K562 (cell line): ENCODE measurements around the gene KLHL28. TPM values are rescaled to one million over a fixed set of nuclear protein-coding genes. Genes with fewer than 3 reads are reported as not detected.

Experiments
- ATAC-seq: fragments of 200-7000 bp; cut with Tn5 transposase; 3 replicates; pipeline ENCODE4 v1.9.1; 2020; ENCODE audit warnings: moderate library complexity
- BruUV-seq: library from RNA; stranded (reverse); fragments of 400-500 nt; replicated peaks from 2 replicates; lab custom pipeline; 2021; lab: Mats Ljungman, UMichigan
- CTCF ChIA-PET: fragments of 300-600 bp; formaldehyde crosslinking; extraction: SDS; loops from one replicate; lab custom pipeline; 2021; ENCODE audit warnings: low intra/inter-chr PET ratio; lab: Yijun Ruan, JAX
- POLR2A ChIA-PET: fragments of 300-600, 350-650 bp; sonication (Branson Sonifier 250); formaldehyde crosslinking; extraction: SDS; loops from one replicate; lab custom pipeline; 2021; ENCODE audit warnings: antibody characterized with exemption, inconsistent platforms; lab: Yijun Ruan, JAX
- DNase-seq, 4 experiments: peaks; one replicate each; pipeline versions ENCODE4 v3.0.0 to v3.0.0-alpha.2; 2011 to 2018; ENCODE audit warnings: low spot score in 3 of 4, mixed read lengths in 3 of 4; ENCODE audit errors: extremely low read depth in 1 of 4
- FAIRE-seq: peaks from 2 replicates; lab custom pipeline; 2011; peaks lifted over from hg19 to GRCh38; lab: Jason Lieb, UNC
- H2AFZ ChIP-seq: 2 replicates; pipeline ENCODE4 v1.6.0; 2011; ENCODE audit warnings: low read depth, low read length, control low read depth, inconsistent platforms
- H3K27ac ChIP-seq: fragments of 200-600 bp; 3 replicates; pipeline ENCODE4 v1.8.0; 2011; ENCODE audit warnings: low read depth, mild to moderate bottlenecking, control low read depth, inconsistent platforms, low read length, moderate library complexity, mixed read lengths; ENCODE audit errors: extremely low read depth
- H3K27me3 ChIP-seq, 2 experiments: fragments of 300-600 bp in 1 of 2; 2 replicates in 1 of 2; 3 replicates in 1 of 2; pipeline versions ENCODE4 v1.6.0 to v1.8.0; 2011; ENCODE audit warnings: inconsistent platforms in 2 of 2, low read length in 2 of 2, mild to moderate bottlenecking in 1 of 2, mixed read lengths in 1 of 2, moderate library complexity in 1 of 2; ENCODE audit not compliant: control insufficient read depth in 2 of 2, insufficient read depth in 2 of 2
- H3K36me3 ChIP-seq: fragments of 300-600 bp; 3 replicates; pipeline ENCODE4 v1.8.0; 2011; ENCODE audit warnings: mild to moderate bottlenecking, low read length, inconsistent platforms; ENCODE audit not compliant: control insufficient read depth, insufficient read depth
- H3K4me1 ChIP-seq, 2 experiments: fragments of 200-600 bp in 1 of 2; replicated peaks in 1 of 2; 2 replicates in 1 of 2; 3 replicates in 1 of 2; pipeline versions ENCODE4 v1.5.1 to v1.8.0; 2011; ENCODE audit warnings: inconsistent platforms in 2 of 2, low read length in 2 of 2, mild to moderate bottlenecking in 1 of 2, mixed read lengths in 1 of 2, moderate library complexity in 1 of 2; ENCODE audit not compliant: control insufficient read depth in 2 of 2, insufficient read depth in 2 of 2
- H3K4me2 ChIP-seq: 2 replicates; pipeline ENCODE4 v1.6.1; 2011; ENCODE audit warnings: low read length, control low read depth, inconsistent platforms, mixed read lengths; ENCODE audit not compliant: insufficient read depth
- H3K4me3 ChIP-seq: fragments of 200-600 bp; sonication (generic), shearing (Covaris generic); 2 replicates; pipeline ENCODE4 v1.5.1; 2016; ENCODE audit warnings: control low read depth, inconsistent platforms
- H3K79me2 ChIP-seq: fragments of 200-600 bp; 3 replicates; pipeline ENCODE4 v1.8.0; 2011; ENCODE audit warnings: low read length, inconsistent platforms; ENCODE audit not compliant: control insufficient read depth, insufficient read depth
- H3K9ac ChIP-seq, 2 experiments: 2 replicates each; pipeline versions ENCODE4 v1.6.0 to v1.6.1; 2011; ENCODE audit warnings: low read depth in 2 of 2, low read length in 2 of 2, control low read depth in 1 of 2, inconsistent platforms in 1 of 2, mild to moderate bottlenecking in 1 of 2, mixed read lengths in 1 of 2; ENCODE audit not compliant: insufficient read depth in 1 of 2
- H3K9me1 ChIP-seq: one replicate; pipeline ENCODE4 v1.6.0; 2011; ENCODE audit warnings: inconsistent platforms, mild to moderate bottlenecking, low read length, moderate library complexity; ENCODE audit not compliant: control insufficient read depth, insufficient read depth
- H3K9me3 ChIP-seq: replicated peaks from 2 replicates; pipeline ENCODE4 v1.5.1; 2011; ENCODE audit warnings: low read depth, low read length, inconsistent platforms; ENCODE audit not compliant: control insufficient read depth, insufficient read depth
- H4K20me1 ChIP-seq: replicated peaks from 2 replicates; pipeline ENCODE4 v1.6.1; 2011; ENCODE audit warnings: low read length, inconsistent platforms, mixed read lengths; ENCODE audit not compliant: control insufficient read depth, insufficient read depth
- ADNP ChIP-seq: fragments of 200-800 bp; sonication (Bioruptor generic); IDR thresholded peaks from 2 replicates; pipeline ENCODE4 v1.6.1; 2016; ENCODE audit warnings: missing genetic modification characterization, missing compliant biosample characterization
- CAMTA2 ChIP-seq: fragments of 250-450 bp; sonication (Bioruptor Pico); conservative IDR thresholded peaks from 2 replicates; pipeline ENCODE4 v1.5.1; 2022
- CBFA2T3 ChIP-seq: fragments of 450-650 bp; IDR thresholded peaks from 2 replicates; pipeline ENCODE4 v1.6.1; 2017
- CEBPB ChIP-seq: fragments of 450-650 bp; IDR thresholded peaks from 2 replicates; pipeline ENCODE4 v1.6.1; 2016; ENCODE audit warnings: missing genetic modification characterization, missing compliant biosample characterization
- CTBP1 ChIP-seq: fragments of 450-650 bp; IDR thresholded peaks from 2 replicates; pipeline ENCODE4 v1.6.1; 2016; ENCODE audit warnings: borderline replicate concordance
- FOXJ2 ChIP-seq: fragments of 200-800 bp; sonication (Bioruptor generic); IDR thresholded peaks from 2 replicates; pipeline ENCODE4 v1.6.1; 2016; ENCODE audit warnings: missing genetic modification characterization, missing compliant biosample characterization
- POLR2A ChIP-seq: fragments of 450-650 bp; conservative IDR thresholded peaks from 2 replicates; pipeline ENCODE4 v1.6.1; 2016
- SETDB1 ChIP-seq: IDR thresholded peaks from one replicate; pipeline ENCODE4 v1.6.1; 2012; ENCODE audit warnings: low read length, control low read depth, inconsistent platforms
- SIN3B ChIP-seq: fragments of 450-650 bp; IDR thresholded peaks from 2 replicates; pipeline ENCODE4 v1.6.1; 2017; ENCODE audit warnings: low read depth, mild to moderate bottlenecking, moderate library complexity
- THAP12 ChIP-seq: fragments of 250-450 bp; sonication (Bioruptor Pico); IDR thresholded peaks from 2 replicates; pipeline ENCODE4 v1.9.0; 2021; ENCODE audit warnings: mild to moderate bottlenecking, inconsistent platforms
- ZNF12 ChIP-seq: sonication (generic); formaldehyde crosslinking; IDR thresholded peaks from 2 replicates; pipeline ENCODE4 v1.4.0; 2020; ENCODE audit warnings: mild to moderate bottlenecking, missing genetic modification reagents
- ZNF23 ChIP-seq: fragments of 250-450 bp; sonication (Bioruptor Pico); IDR thresholded peaks from 2 replicates; pipeline ENCODE4 v1.4.0; 2020; ENCODE audit warnings: mild to moderate bottlenecking
- ZNF583 ChIP-seq: fragments of 250-450 bp; sonication (Bioruptor Pico); IDR thresholded peaks from 2 replicates; pipeline ENCODE4 v1.4.0; 2020
- WGBS: fragments of 100-300 bp; shearing (Covaris generic); methylation state at CpG from one replicate; pipeline ENCODE4 v1.1.6; 2016; ENCODE audit warnings: low coverage, mixed read lengths; ENCODE audit not compliant: insufficient coverage; ENCODE audit errors: missing lambda C conversion rate; 5-methylcytosine and 5-hydroxymethylcytosine counted together
- in situ Hi-C: fragments of 300-500 bp; cut with MboI; formaldehyde crosslinking; loops from 4 replicates; pipeline ENCODE4 v1.15.0; 2018; ENCODE audit warnings: inconsistent platforms, mixed read lengths
- intact Hi-C: fragments of 100-400 bp; cut with micrococcal nuclease; formaldehyde crosslinking; loops from 2 replicates; pipeline ENCODE4 v1.14.2; 2022
- polyA plus RNA-seq, 8 experiments: library from polyadenylated mRNA; depleted of rRNA in 4 of 8; stranded (reverse) in 5 of 8; unstranded in 3 of 8; fragments of >200 nt; fragmentation: Nextera tagmentation in 2 of 8; fragmentation: Illumina TruSeq in 1 of 8; extraction: Ambion mirVana in 2 of 8; extraction: Trizol in 1 of 8; gene quantifications; 2 replicates each; pipeline versions ENCODE4 v1.2.1 to v1.2.3, GENCODE V29; 2011 to 2014; ENCODE audit warnings: inconsistent platforms in 1 of 8, missing spikeins in 1 of 8
- total RNA-seq, 7 experiments: library from RNA; depleted of rRNA in 6 of 7; stranded (reverse); fragments of >200 nt in 6 of 7; fragmentation: Illumina TruSeq in 2 of 7; extraction: Trizol in 2 of 7; gene quantifications; 2 replicates each; pipeline versions ENCODE4 v1.2.1 to v1.2.3, GENCODE V29; 2011 to 2021; ENCODE audit warnings: low replicate concordance in 1 of 7
- TF ChIP-seq, protein P1 (sequence below): fragments of 450-650 bp; IDR thresholded peaks from 2 replicates; pipeline ENCODE4 v1.6.1; 2018; ENCODE audit warnings: mild to moderate bottlenecking, low read depth; ENCODE audit not compliant: partially characterized antibody

Gene KLHL28
- total and polyA plus RNA-seq, 9 of the 15 experiments (the other 6 are each of a cell fraction or from before 2014, with no cell fraction given), result 1.1 to 7.5 (median 4.7) TPM

DNA sequence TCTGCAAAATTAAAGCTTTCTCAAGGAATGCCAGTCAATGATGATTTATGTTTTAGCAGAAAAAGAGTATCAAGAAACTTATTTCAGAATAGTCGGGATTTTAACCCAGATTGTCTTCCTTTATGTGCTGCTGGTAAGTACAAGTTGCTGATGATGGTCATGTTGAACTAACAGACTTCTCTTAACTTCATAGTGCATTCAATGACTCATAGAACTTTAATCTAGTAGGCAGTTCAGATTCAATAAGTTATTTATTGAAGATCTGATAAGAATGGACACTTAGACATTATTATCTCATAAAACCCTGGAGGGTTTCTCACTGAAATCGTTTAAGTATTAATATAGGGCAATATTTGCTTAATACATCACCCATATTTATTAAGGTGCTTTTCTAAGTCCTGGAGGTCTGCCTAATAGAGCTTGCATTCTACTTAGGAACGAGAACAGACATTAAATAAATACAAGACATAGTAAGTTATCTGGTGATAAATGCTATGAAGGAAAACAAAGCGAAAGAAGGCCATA lies 34.1 kb upstream of the KLHL28 start:
- Histone ChIP-seq H3K4me2 (no peak overlapping the region), H3K9me1 (no peaks in the 10 kb centered on the region), H2AFZ (no peak overlapping the region), H3K9ac (no peak overlapping the region), H3K27me3 (no peaks in the 10 kb centered on the region), H4K20me1 (no peaks in the 10 kb centered on the region), H3K27ac (no peak overlapping the region), H3K79me2 (no peaks in the 10 kb centered on the region; the same call in 2 of the 3 replicates), H3K4me1 (no peaks in the 10 kb centered on the region), H3K4me3 (no peak overlapping the region), H3K9me3 (no peaks in the 10 kb centered on the region), H3K36me3 (peaks cover 6% of the 10 kb centered on the region; the same call in 1 of the 3 replicates)
- intact Hi-C loops (no loop called here), in situ Hi-C loops (no loop called here)
- ChIA-PET POLR2A (no interaction called here), CTCF (no interaction called here)
- DNase-seq (no peak), ATAC-seq (no peak), FAIRE-seq (no peak)
- BruUV-seq, result no TSS peak
- 58% methylated on average over 4 of the region's 4 CpGs for WGBS
- TF ChIP-seq CAMTA2 (CRISPR knock-in tag) (no peak), ZNF583 (CRISPR knock-in tag) (no peak), CEBPB (tag) (no peak), FOXJ2 (tag) (no peak), CBFA2T3 (no peak), ZNF12 (no peak), ZNF23 (CRISPR knock-in tag) (no peak), THAP12 (CRISPR knock-in tag) (no peak), SIN3B (no peak), CTBP1 (no peak), ADNP (tag) (no peak), POLR2A (no peak), SETDB1 (no peak)
- TF ChIP-seq, protein P1, sequence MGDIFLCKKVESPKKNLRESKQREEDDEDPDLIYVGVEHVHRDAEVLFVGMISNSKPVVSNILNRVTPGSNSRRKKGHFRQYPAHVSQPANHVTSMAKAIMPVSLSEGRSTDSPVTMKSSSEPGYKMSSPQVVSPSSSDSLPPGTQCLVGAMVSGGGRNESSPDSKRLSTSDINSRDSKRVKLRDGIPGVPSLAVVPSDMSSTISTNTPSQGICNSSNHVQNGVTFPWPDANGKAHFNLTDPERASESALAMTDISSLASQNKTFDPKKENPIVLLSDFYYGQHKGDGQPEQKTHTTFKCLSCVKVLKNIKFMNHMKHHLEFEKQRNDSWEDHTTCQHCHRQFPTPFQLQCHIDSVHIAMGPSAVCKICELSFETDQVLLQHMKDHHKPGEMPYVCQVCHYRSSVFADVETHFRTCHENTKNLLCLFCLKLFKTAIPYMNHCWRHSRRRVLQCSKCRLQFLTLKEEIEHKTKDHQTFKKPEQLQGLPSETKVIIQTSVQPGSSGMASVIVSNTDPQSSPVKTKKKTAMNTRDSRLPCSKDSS, result no peak
- TF ChIP-seq, all 486 proteins: peak for 0
